Measurements from ENCODE around the gene DNAH8. TPM values are rescaled to one million over a fixed set of nuclear protein-coding genes. Genes with fewer than 3 reads are reported as not detected.

Gene DNAH8
- total and polyA plus RNA-seq, 2 donors from 2014 or later, result 0.50 TPM; not detected in 1

GRCh38 chr6:38847497-38847896, 132.4 kb downstream of the DNAH8 start:
- Histone ChIP-seq H3K4me1 (ENCODE audit: control insufficient read depth in 2 of 3, insufficient read depth in 2 of 3, low read depth in 1 of 3, low read length in 3 of 3) (no peaks in the 10 kb centered on the region), H3K9ac (ENCODE audit: low read length in 3 of 3) (no peak overlapping the region), H3K9me3 (ENCODE audit: control insufficient read depth in 2 of 3, insufficient read depth in 1 of 3, low read length in 3 of 3) (no peaks in the 10 kb centered on the region), H3K36me3 (ENCODE audit: control insufficient read depth in 2 of 3, insufficient read depth in 3 of 3, low read length in 3 of 3) (no peaks in the 10 kb centered on the region), H3K27me3 (ENCODE audit: control insufficient read depth, insufficient read depth, low read length) (no peaks in the 10 kb centered on the region), H3K4me3 (ENCODE audit: low read length in 3 of 3) (no peak overlapping the region), H3K27ac (ENCODE audit: low read depth in 2 of 2, low read length in 2 of 2) (no peak overlapping the region)
- DNase-seq (no peak), FAIRE-seq (no peak)
- no peak for TF ChIP-seq CTCF (IDR thresholded peaks at IDR 0.05; ENCODE audit: borderline replicate concordance, extremely low read depth, insufficient read depth)
- intact Hi-C loops (cut with DNase I), result no loop called here

DNA sequence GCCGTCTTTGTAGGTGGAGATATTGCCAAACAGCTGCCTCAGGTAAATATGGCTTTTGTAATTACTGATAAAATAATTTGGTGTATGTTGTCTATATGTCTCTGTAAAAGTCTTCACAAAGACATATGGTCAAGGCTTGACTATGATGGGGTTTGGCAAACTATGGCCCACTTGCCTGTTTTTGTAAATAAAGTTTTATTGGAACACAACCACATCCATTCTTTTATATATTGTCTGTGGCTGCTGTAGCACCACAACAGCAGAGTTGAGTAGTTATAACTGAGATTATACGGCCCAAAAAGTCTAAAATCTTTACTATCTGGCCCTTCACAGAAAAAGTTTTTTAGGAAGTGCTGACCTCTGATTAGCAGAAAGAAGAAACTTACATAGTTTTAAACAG, 133.6 kb downstream of the DNAH8 start:
- Histone ChIP-seq H3K27me3 (ENCODE audit: control insufficient read depth, insufficient read depth, low read length) (no peaks in the 10 kb centered on the region), H3K4me3 (ENCODE audit: low read length in 3 of 3) (no peak overlapping the region), H3K36me3 (ENCODE audit: control insufficient read depth in 2 of 3, insufficient read depth in 3 of 3, low read length in 3 of 3) (no peaks in the 10 kb centered on the region), H3K27ac (ENCODE audit: low read depth in 2 of 2, low read length in 2 of 2) (no peak overlapping the region), H3K4me1 (ENCODE audit: control insufficient read depth in 2 of 3, insufficient read depth in 2 of 3, low read depth in 1 of 3, low read length in 3 of 3) (no peaks in the 10 kb centered on the region), H3K9me3 (ENCODE audit: control insufficient read depth in 2 of 3, insufficient read depth in 1 of 3, low read length in 3 of 3) (no peaks in the 10 kb centered on the region), H3K9ac (ENCODE audit: low read length in 3 of 3) (no peak overlapping the region)
- intact Hi-C loops (cut with DNase I), result no loop called here
- no peak for TF ChIP-seq CTCF (IDR thresholded peaks at IDR 0.05; ENCODE audit: borderline replicate concordance, extremely low read depth, insufficient read depth)
- FAIRE-seq (no peak), DNase-seq (no peak)

DNA sequence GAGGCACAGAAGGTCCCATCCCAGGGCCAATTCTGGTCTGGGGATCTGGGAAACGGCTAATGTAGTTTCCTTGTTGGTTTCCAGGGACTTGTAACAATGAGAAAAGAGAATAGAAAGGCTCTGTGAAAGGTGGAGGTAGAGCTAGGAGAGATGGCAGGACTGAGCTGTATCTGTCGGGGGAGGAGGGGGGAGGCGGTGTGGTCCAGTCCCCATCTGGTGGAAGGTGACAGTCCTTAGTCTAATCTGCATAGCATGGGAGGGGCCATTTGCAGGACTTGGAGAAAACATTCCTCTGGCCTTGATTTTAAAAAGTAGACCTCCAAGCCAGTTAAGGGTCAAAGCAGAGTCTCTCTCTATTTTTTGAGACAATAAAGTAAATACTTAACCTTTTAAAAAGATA, 137.1 kb downstream of the DNAH8 start:
- intact Hi-C loops (cut with DNase I), result no loop called here
- H3K36me3 ChIP-seq (ENCODE audit: control insufficient read depth in 2 of 3, insufficient read depth in 3 of 3, low read length in 3 of 3), result no peaks in the 10 kb centered on the region
- DNase-seq (no peak), FAIRE-seq (no peak)
- H3K4me1 ChIP-seq (ENCODE audit: control insufficient read depth in 2 of 3, insufficient read depth in 2 of 3, low read depth in 1 of 3, low read length in 3 of 3), result no peaks in the 10 kb centered on the region
- no peak overlapping the region for H3K27ac ChIP-seq (ENCODE audit: low read depth in 2 of 2, low read length in 2 of 2)
- no peak overlapping the region for H3K4me3 ChIP-seq (ENCODE audit: low read length in 3 of 3)
- H3K9ac ChIP-seq (ENCODE audit: low read length in 3 of 3), result no peak overlapping the region
- H3K27me3 ChIP-seq (ENCODE audit: control insufficient read depth, insufficient read depth, low read length), result no peaks in the 10 kb centered on the region
- no peak for TF ChIP-seq CTCF (IDR thresholded peaks at IDR 0.05; ENCODE audit: borderline replicate concordance, extremely low read depth, insufficient read depth)
- H3K9me3 ChIP-seq (ENCODE audit: control insufficient read depth in 2 of 3, insufficient read depth in 1 of 3, low read length in 3 of 3), result no peaks in the 10 kb centered on the region

DNA sequence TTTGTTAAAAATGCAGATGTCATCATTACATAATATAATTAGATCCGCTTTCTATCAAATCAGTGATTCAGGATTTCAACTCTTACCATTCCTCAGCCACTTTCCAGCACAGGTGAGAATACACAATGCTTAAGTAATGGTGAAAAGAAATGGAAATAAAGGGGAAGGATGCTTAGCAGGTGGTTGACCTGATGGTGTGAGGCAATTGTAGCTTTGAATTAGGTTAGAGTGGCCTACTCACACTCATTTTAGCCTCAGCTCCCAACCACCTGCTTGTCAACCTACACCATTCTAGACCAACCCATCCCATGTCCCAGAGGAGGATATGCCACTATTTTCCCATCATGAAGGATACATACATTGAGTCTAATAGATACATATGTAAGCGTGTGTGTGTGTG, 138.1 kb downstream of the DNAH8 start:
- Histone ChIP-seq H3K9ac (ENCODE audit: low read length in 3 of 3) (no peak overlapping the region), H3K36me3 (ENCODE audit: control insufficient read depth in 2 of 3, insufficient read depth in 3 of 3, low read length in 3 of 3) (no peaks in the 10 kb centered on the region), H3K27me3 (ENCODE audit: control insufficient read depth, insufficient read depth, low read length) (no peaks in the 10 kb centered on the region), H3K27ac (ENCODE audit: low read depth in 2 of 2, low read length in 2 of 2) (no peak overlapping the region), H3K9me3 (ENCODE audit: control insufficient read depth in 2 of 3, insufficient read depth in 1 of 3, low read length in 3 of 3) (no peaks in the 10 kb centered on the region), H3K4me3 (ENCODE audit: low read length in 3 of 3) (no peak overlapping the region), H3K4me1 (ENCODE audit: control insufficient read depth in 2 of 3, insufficient read depth in 2 of 3, low read depth in 1 of 3, low read length in 3 of 3) (no peaks in the 10 kb centered on the region)
- intact Hi-C loops (cut with DNase I), result no loop called here
- FAIRE-seq (no peak), DNase-seq (no peak)
- TF ChIP-seq CTCF (IDR thresholded peaks at IDR 0.05; ENCODE audit: borderline replicate concordance, extremely low read depth, insufficient read depth), result no peak

Data from kidney (tissue), 14 donors.